Calu3 (cell line): ENCODE data around the gene RNASE2. TPM values are rescaled to one million over a fixed set of nuclear protein-coding genes. Genes with fewer than 3 reads are reported as not detected.

ENCODE experiments used
- BruUV-seq: library from RNA; stranded (reverse); fragments of 400-500 nt; replicated peaks from 2 replicates; lab custom pipeline; 2021; lab: Mats Ljungman, UMichigan
- CTCF ChIA-PET: fragments of 300-600 bp; sonication (Branson Sonifier 250); formaldehyde crosslinking; loops from one replicate; lab custom pipeline; 2022; ENCODE audit warnings: antibody characterized with exemption; lab: Charles Lee
- DNase-seq: peaks from one replicate; pipeline ENCODE4 v3.0.0; 2022
- H3K27ac Mint-ChIP-seq: one replicate; pipeline ENCODE4 v1.8.0; 2022; ENCODE audit warnings: mixed read lengths; ENCODE audit not compliant: unreplicated experiment
- H3K27me3 Mint-ChIP-seq: one replicate; pipeline ENCODE4 v1.8.0; 2022; ENCODE audit warnings: mixed read lengths; ENCODE audit not compliant: unreplicated experiment
- H3K36me3 Mint-ChIP-seq: one replicate; pipeline ENCODE4 v1.8.0; 2022; ENCODE audit warnings: mild to moderate bottlenecking, moderate library complexity, mixed read lengths; ENCODE audit not compliant: insufficient read depth, unreplicated experiment
- H3K4me1 Mint-ChIP-seq: one replicate; pipeline ENCODE4 v1.8.0; 2022; ENCODE audit warnings: mild to moderate bottlenecking, low read depth, mixed read lengths; ENCODE audit not compliant: unreplicated experiment
- H3K4me3 Mint-ChIP-seq: one replicate; pipeline ENCODE4 v1.8.0; 2022; ENCODE audit warnings: mild to moderate bottlenecking, low read depth, moderate library complexity, mixed read lengths; ENCODE audit not compliant: unreplicated experiment
- H3K9me3 Mint-ChIP-seq: one replicate; pipeline ENCODE4 v1.8.0; 2022; ENCODE audit warnings: low read depth, mixed read lengths; ENCODE audit not compliant: unreplicated experiment
- intact Hi-C: fragments of 100-400 bp; cut with micrococcal nuclease; formaldehyde crosslinking; loops from one replicate; pipeline ENCODE4 v1.10.0; 2022; ENCODE audit not compliant: unreplicated experiment
- total RNA-seq: library from RNA; stranded (reverse); gene quantifications from 2 replicates; pipeline ENCODE4 v1.2.3, GENCODE V29; 2022
- TF ChIP-seq, protein P1 (sequence below): fragments of 200-600 bp; IDR thresholded peaks from one replicate; pipeline ENCODE4 v1.8.0; 2022; ENCODE audit warnings: antibody characterized with exemption; ENCODE audit not compliant: unreplicated experiment

Gene RNASE2
- total RNA-seq, 1 experiment from 2014 or later, result not detected

DNA sequence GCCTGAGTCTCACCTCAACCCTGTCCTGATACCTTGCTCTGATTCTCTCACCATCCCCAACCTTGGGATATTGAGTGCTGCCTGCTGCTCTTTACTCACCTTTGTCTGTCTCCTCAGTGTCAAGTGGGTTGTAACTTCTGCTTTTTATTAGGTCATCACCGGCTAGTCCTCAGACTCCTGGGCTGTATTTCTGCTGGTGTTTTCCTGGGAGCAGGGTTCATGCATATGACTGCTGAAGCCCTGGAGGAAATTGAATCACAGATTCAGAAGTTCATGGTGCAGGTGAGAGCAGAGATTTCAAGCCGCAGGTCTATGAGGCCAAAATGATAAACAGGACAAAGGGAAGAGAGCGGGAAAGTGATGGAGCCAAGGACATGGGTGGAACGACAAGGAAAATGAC is 44.3 kb downstream of the RNASE2 start:
- H3K4me3 Mint-ChIP-seq, result no peak overlapping the region

GRCh38 chr14:21001218-21001617 is 45.9 kb downstream of the RNASE2 start:
- intact Hi-C loops, result no loop called here
- Mint-ChIP-seq H3K27me3 (no peaks in the 10 kb centered on the region), H3K36me3 (peaks cover 4% of the 10 kb centered on the region), H3K9me3 (no peaks in the 10 kb centered on the region), H3K27ac (no peak overlapping the region), H3K4me1 (peaks cover 25% of the 10 kb centered on the region), H3K4me3 (no peak overlapping the region)
- BruUV-seq, result no TSS peak
- TF ChIP-seq, protein P1, sequence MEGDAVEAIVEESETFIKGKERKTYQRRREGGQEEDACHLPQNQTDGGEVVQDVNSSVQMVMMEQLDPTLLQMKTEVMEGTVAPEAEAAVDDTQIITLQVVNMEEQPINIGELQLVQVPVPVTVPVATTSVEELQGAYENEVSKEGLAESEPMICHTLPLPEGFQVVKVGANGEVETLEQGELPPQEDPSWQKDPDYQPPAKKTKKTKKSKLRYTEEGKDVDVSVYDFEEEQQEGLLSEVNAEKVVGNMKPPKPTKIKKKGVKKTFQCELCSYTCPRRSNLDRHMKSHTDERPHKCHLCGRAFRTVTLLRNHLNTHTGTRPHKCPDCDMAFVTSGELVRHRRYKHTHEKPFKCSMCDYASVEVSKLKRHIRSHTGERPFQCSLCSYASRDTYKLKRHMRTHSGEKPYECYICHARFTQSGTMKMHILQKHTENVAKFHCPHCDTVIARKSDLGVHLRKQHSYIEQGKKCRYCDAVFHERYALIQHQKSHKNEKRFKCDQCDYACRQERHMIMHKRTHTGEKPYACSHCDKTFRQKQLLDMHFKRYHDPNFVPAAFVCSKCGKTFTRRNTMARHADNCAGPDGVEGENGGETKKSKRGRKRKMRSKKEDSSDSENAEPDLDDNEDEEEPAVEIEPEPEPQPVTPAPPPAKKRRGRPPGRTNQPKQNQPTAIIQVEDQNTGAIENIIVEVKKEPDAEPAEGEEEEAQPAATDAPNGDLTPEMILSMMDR, result no peak
- CTCF ChIA-PET, result no interaction called here
- DNase-seq, result no peak

More for the DNA sequence above, 44.3 kb downstream of the RNASE2 start:
- CTCF ChIA-PET, result interaction anchor here (0.5 to 3.3 kb wide), 4 partner anchors 15 to 390 kb away, joined by 3 to 15 read pairs (median 8); no protein-coding TSS in a partner anchor
- Mint-ChIP-seq H3K27ac (no peak overlapping the region), H3K9me3 (no peaks in the 10 kb centered on the region), H3K36me3 (peaks cover 9% of the 10 kb centered on the region), H3K4me1 (peaks cover 32% of the 10 kb centered on the region), H3K27me3 (no peaks in the 10 kb centered on the region)
- TF ChIP-seq, protein P1, result no peak
- intact Hi-C loops, result no loop called here
- no peak for DNase-seq
- BruUV-seq, result no TSS peak

DNA sequence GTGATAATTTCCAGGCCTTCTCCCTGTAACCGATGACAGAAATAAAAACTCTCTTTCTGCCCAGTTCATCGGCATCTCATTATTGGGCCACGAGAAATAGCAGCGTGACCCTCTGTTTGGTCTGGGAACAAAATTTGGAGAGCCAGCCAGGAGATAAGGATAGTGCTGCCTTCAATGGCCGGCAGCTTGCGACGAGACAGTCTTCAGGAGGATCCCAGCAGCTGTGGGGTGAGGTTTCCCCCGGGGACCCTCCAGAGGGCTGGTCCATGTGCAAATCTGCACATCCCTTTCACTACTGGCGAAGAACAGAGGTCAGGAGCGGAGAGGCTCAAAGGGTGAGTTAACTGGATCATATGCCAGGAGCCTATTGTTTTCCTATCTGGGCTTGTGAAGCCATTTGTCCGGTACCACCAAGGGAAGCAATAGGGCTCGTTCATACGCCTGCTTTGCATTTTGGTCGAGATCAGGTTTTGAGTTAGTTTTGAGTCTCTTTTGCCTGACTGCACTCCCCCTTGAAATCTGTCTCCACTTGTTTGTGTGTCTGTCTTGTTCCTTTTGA is 48.6 kb downstream of the RNASE2 start:
- Mint-ChIP-seq H3K27me3 (no peaks in the 10 kb centered on the region), H3K4me3 (no peak overlapping the region), H3K36me3 (no peaks in the 10 kb centered on the region), H3K9me3 (no peaks in the 10 kb centered on the region), H3K4me1 (peaks cover 4% of the 10 kb centered on the region), H3K27ac (no peak overlapping the region)
- no peak for DNase-seq
- intact Hi-C loops, result no loop called here
- BruUV-seq, result no TSS peak
- TF ChIP-seq, protein P1, result no peak
- CTCF ChIA-PET, result interaction anchor here (2.5 kb wide), 1 partner anchor 11 kb away, joined by 11 read pairs; no protein-coding TSS in a partner anchor

Other genes starting within 250 kb of the RNASE2 start
- gene EDDM3A, start 209.6 kb upstream of the RNASE2 start, total RNA-seq, result not detected in 2 replicates
- gene EDDM3B, start 187.1 kb upstream of the RNASE2 start, total RNA-seq, result not detected in 2 replicates
- gene RNASE6, start 174.2 kb upstream of the RNASE2 start, total RNA-seq, result not detected in 2 replicates
- 40.2 and 45.8 TPM in 2 replicates for gene RNASE1, start 152.6 kb upstream of the RNASE2 start, total RNA-seq
- gene RNASE3, start 64.1 kb upstream of the RNASE2 start, total RNA-seq, result not detected in 2 replicates
- gene METTL17, start 34.5 kb downstream of the RNASE2 start, total RNA-seq, result 73.2 and 76.7 TPM in 2 replicates
- not detected in 2 replicates for gene SLC39A2, start 43.8 kb downstream of the RNASE2 start, total RNA-seq
- 10.8 and 16.0 TPM in 2 replicates for gene NDRG2, start 69.6 kb downstream of the RNASE2 start, total RNA-seq
- gene TPPP2, start 74.7 kb downstream of the RNASE2 start, total RNA-seq, result not detected in 2 replicates
- not detected in 2 replicates for gene RNASE13, start 79.3 kb downstream of the RNASE2 start, total RNA-seq
- gene RNASE7, start 86.9 kb downstream of the RNASE2 start, total RNA-seq, result not detected in 2 replicates
- gene RNASE8, start 102.3 kb downstream of the RNASE2 start, total RNA-seq, result not detected in 2 replicates
- gene ARHGEF40, start 114.8 kb downstream of the RNASE2 start, total RNA-seq, result 15.0 and 16.8 TPM in 2 replicates
- gene ZNF219, start 143.2 kb downstream of the RNASE2 start, total RNA-seq, result 18.5 and 20.3 TPM in 2 replicates
- 0.24 TPM in 1 of 2 replicates, not detected in the other for gene TMEM253, start 145.6 kb downstream of the RNASE2 start, total RNA-seq
- 0.05 and 0.14 TPM in 2 replicates for gene OR5AU1, start 200.6 kb downstream of the RNASE2 start, total RNA-seq